Neural cell (in vitro differentiated cells): ENCODE data around the gene TIMM44.

ENCODE experiments used
- CTCF ChIP-seq: fragments of 450-650 bp; IDR thresholded peaks from 2 replicates; pipeline ENCODE4 v1.5.1; 2014; ENCODE audit warnings: antibody characterized with exemption, mild to moderate bottlenecking, moderate library complexity; ENCODE audit not compliant: poor library complexity, severe bottlenecking
- EZH2 ChIP-seq: fragments of 200-600, 300-800 bp; shearing (Covaris generic), sonication (generic); IDR thresholded peaks from 2 replicates; pipeline ENCODE4 v1.6.1; 2014; ENCODE audit warnings: antibody characterized with exemption, low read length, borderline replicate concordance, mild to moderate bottlenecking; ENCODE audit not compliant: insufficient read depth, poor library complexity, severe bottlenecking
- POLR2AphosphoS5 ChIP-seq: IDR thresholded peaks from 2 replicates; pipeline ENCODE4 v1.6.1; 2012
- RAD21 ChIP-seq: fragments of 450-650 bp; conservative IDR thresholded peaks from 2 replicates; pipeline ENCODE4 v1.6.1; 2014; ENCODE audit warnings: antibody characterized with exemption, mild to moderate bottlenecking, moderate library complexity
- SMC3 ChIP-seq: fragments of 450-650 bp; conservative IDR thresholded peaks from 2 replicates; pipeline ENCODE4 v1.6.1; 2014; ENCODE audit warnings: antibody characterized with exemption, mild to moderate bottlenecking, moderate library complexity; ENCODE audit not compliant: poor library complexity

GRCh38 chr19:7983995-7984837 lies 40.8 kb upstream of the TIMM44 start:
- TF ChIP-seq RAD21: no peak
- TF ChIP-seq POLR2AphosphoS5: no peak
- no peak for TF ChIP-seq CTCF
- no peak for TF ChIP-seq EZH2
- no peak for TF ChIP-seq SMC3
